Activated CD4-positive, alpha-beta T cell treated with anti-CD3 and anti-CD28 coated beads, Interleukin-2, Interleukin-6, amounts not matched to agents 100 ng/mL and 50 ng/mL, durations not matched to agents 16 hours and 8 hours (primary cell): ENCODE measurements around the gene MAGEA2B.
"Not testable (repeated sequence)": the region's sequence is repeated elsewhere in the genome, so short reads cannot be mapped to it uniquely, and the experiment has no call there.

Experiments
- DNase-seq: peaks from one replicate; pipeline ENCODE4 v3.0.0-alpha.2; 2020

MAGEA2B gene

GRCh38 chrX:152713815-152714787 lies at the start of gene MAGEA2B:
Gene MAGEA2B (plus strand): TSS chrX:152714628. CDS start chrX:152717107, 2,479 bp downstream.
- not testable (repeated sequence) for DNase-seq

- DNase-seq: no peak
Measured at GRCh38 chrX:152674135-152674534, 40.3 kb upstream of the MAGEA2B start.

- DNase-seq: not testable (repeated sequence)
Measured at GRCh38 chrX:152674652-152675051, 39.8 kb upstream of the MAGEA2B start.

GRCh38 chrX:152681012-152681411 lies 33.4 kb upstream of the MAGEA2B start:
- not testable (repeated sequence) for DNase-seq

GRCh38 chrX:152697952-152698931 lies 16.2 kb upstream of the MAGEA2B start, which contains the start of gene MAGEA3:
Gene MAGEA3 (plus strand): TSS chrX:152698794. CDS start chrX:152700833, 2,039 bp downstream.
- not testable (repeated sequence) for DNase-seq

- DNase-seq: not testable (repeated sequence)
Measured at GRCh38 chrX:152700390-152700789, 14.0 kb upstream of the MAGEA2B start.

GRCh38 chrX:152706500-152706899 lies 7.9 kb upstream of the MAGEA2B start:
- not testable (repeated sequence) for DNase-seq

GRCh38 chrX:152709173-152709572 lies 5.3 kb upstream of the MAGEA2B start, which contains the start of gene CSAG2:
Gene CSAG2 (minus strand): TSS chrX:152709273. CDS start chrX:152709112, 161 bp downstream.
- not testable (repeated sequence) for DNase-seq

GRCh38 chrX:152713195-152713594 lies 1.2 kb upstream of the MAGEA2B start:
- DNase-seq: not testable (repeated sequence)

- no peak for DNase-seq
Measured at GRCh38 chrX:152725409-152725808, 11.0 kb downstream of the MAGEA2B start.

- DNase-seq: no peak
Measured at GRCh38 chrX:152733261-152733975, 19.0 kb downstream of the MAGEA2B start, which contains the start of the genes CSAG1 and MAGEA12. Gene CSAG1 (minus strand): TSS chrX:152733721. CDS start chrX:152732460, 1,261 bp downstream. Gene MAGEA12 (plus strand): TSS chrX:152733757. CDS start chrX:152736162, 2,405 bp downstream.

- DNase-seq: not testable (repeated sequence)
Measured at GRCh38 chrX:152734143-152734858, 19.9 kb downstream of the MAGEA2B start.

- no peak for DNase-seq
Measured at GRCh38 chrX:152735101-152735500, 20.7 kb downstream of the MAGEA2B start.

- DNase-seq: no peak
Measured at GRCh38 chrX:152735860-152736511, 21.6 kb downstream of the MAGEA2B start.

GRCh38 chrX:152736528-152736927 lies 22.1 kb downstream of the MAGEA2B start:
- DNase-seq: not testable (repeated sequence)

GRCh38 chrX:152738560-152738959 lies 24.1 kb downstream of the MAGEA2B start:
- no peak for DNase-seq

GRCh38 chrX:152753686-152754650 lies 39.5 kb downstream of the MAGEA2B start, which contains the start of gene MAGEA2:
Gene MAGEA2 (minus strand): TSS chrX:152753842. CDS start chrX:152751363, 2,479 bp downstream.
- not testable (repeated sequence) for DNase-seq

GRCh38 chrX:152754871-152755270 lies 40.4 kb downstream of the MAGEA2B start:
- DNase-seq: not testable (repeated sequence)

GRCh38 chrX:152758918-152759317 lies 44.5 kb downstream of the MAGEA2B start, which contains the start of gene CSAG3:
Gene CSAG3 (plus strand): TSS chrX:152759218.
- DNase-seq: not testable (repeated sequence)
